ENCODE results near the gene CDH26.

DNA sequence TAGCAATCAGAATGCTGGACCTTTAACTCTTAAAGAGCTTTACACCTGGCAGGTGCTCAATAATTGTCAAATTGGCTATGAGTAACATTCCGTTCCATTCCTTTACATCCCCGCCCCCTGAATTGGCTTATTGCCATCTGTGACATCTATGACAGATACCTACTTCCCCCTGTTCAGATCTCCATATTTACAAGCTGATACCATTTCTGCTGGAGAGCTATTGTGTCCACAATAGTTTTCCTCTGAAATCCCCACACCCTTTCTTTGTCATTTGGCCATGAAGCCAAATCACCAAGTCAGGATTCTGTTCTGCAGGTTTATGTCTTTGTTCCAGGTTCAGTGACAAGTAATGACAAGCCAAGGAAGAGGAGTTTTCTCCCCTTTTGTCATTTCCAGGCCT, 3.2 kb downstream of the CDH26 start:
- TF ChIP-seq, protein P1, sequence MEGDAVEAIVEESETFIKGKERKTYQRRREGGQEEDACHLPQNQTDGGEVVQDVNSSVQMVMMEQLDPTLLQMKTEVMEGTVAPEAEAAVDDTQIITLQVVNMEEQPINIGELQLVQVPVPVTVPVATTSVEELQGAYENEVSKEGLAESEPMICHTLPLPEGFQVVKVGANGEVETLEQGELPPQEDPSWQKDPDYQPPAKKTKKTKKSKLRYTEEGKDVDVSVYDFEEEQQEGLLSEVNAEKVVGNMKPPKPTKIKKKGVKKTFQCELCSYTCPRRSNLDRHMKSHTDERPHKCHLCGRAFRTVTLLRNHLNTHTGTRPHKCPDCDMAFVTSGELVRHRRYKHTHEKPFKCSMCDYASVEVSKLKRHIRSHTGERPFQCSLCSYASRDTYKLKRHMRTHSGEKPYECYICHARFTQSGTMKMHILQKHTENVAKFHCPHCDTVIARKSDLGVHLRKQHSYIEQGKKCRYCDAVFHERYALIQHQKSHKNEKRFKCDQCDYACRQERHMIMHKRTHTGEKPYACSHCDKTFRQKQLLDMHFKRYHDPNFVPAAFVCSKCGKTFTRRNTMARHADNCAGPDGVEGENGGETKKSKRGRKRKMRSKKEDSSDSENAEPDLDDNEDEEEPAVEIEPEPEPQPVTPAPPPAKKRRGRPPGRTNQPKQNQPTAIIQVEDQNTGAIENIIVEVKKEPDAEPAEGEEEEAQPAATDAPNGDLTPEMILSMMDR (conservative IDR thresholded peaks at IDR 0.05 in 1 of 2, IDR thresholded peaks at IDR 0.05 in 1 of 2; ENCODE audit: extremely low read depth in 1 of 2, insufficient read depth in 1 of 2, low read depth in 1 of 2, low read length in 2 of 2), result no peak
- TF ChIP-seq EZH2 (IDR thresholded peaks at IDR 0.05; ENCODE audit: borderline replicate concordance, low read length), result no peak

All from mammary epithelial cell (primary cell).